22Rv1 (cell line): Measurements from ENCODE around the gene GPR155.

Experiments used
- ZFX ChIP-seq: fragments of 450-650 bp; IDR thresholded peaks from 2 replicates; pipeline ENCODE4 v1.6.1; 2017; ENCODE audit warnings: antibody characterized with exemption, borderline replicate concordance
- TF ChIP-seq, protein P1 (sequence below): fragments of 450-650 bp; IDR thresholded peaks from 2 replicates; pipeline ENCODE4 v1.5.1; 2017; ENCODE audit warnings: mild to moderate bottlenecking

DNA sequence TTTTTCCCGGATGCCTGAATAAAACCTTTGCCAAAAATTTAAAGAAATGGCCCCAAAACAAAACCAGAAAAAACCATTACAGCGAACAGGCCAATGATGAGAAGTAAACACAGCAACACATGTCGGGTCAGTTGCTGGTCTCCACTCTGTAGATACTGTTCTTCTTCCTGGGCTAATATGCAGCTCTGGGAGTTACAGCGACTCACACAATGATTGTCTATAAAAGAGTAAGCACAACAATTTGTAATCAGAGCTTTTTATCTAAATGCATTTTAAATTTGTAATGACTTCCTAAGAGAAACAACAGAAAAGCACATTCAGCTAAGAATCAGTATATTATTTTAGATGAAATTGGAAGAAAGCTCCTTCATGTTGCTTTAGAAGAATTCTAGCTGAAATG, 40.3 kb downstream of the GPR155 start:
- TF ChIP-seq, protein P1, sequence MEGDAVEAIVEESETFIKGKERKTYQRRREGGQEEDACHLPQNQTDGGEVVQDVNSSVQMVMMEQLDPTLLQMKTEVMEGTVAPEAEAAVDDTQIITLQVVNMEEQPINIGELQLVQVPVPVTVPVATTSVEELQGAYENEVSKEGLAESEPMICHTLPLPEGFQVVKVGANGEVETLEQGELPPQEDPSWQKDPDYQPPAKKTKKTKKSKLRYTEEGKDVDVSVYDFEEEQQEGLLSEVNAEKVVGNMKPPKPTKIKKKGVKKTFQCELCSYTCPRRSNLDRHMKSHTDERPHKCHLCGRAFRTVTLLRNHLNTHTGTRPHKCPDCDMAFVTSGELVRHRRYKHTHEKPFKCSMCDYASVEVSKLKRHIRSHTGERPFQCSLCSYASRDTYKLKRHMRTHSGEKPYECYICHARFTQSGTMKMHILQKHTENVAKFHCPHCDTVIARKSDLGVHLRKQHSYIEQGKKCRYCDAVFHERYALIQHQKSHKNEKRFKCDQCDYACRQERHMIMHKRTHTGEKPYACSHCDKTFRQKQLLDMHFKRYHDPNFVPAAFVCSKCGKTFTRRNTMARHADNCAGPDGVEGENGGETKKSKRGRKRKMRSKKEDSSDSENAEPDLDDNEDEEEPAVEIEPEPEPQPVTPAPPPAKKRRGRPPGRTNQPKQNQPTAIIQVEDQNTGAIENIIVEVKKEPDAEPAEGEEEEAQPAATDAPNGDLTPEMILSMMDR, result no peak
- TF ChIP-seq ZFX, result no peak
